Left lung (tissue), 10 donors: ENCODE results near the gene ALAS1. TPM values are rescaled to one million over a fixed set of nuclear protein-coding genes. Genes with fewer than 3 reads are reported as not detected.

Source experiments
- ATAC-seq: fragments of 200-7000 bp; cut with Tn5 transposase; one replicate; pipeline ENCODE4 v1.9.1; 2020; ENCODE audit warnings: moderate library complexity
- DNase-seq, 4 donors: peaks; one replicate each; pipeline ENCODE4 v3.0.0-alpha.2; 2013 to 2020
- H3K27ac ChIP-seq, 2 donors: fragments of 200-600 bp; sonication (generic) in 1 of 2; one replicate each; pipeline versions ENCODE4 v1.5.0 to v1.8.0; 2020 to 2021
- H3K27me3 ChIP-seq, 2 donors: fragments of 200-600 bp; sonication (generic) in 1 of 2; one replicate each; pipeline versions ENCODE4 v1.5.0 to v1.8.0; 2020 to 2021
- H3K36me3 ChIP-seq, 2 donors: fragments of 200-600 bp; sonication (generic) in 1 of 2; one replicate each; pipeline versions ENCODE4 v1.5.0 to v1.8.0; 2020 to 2021
- H3K4me1 ChIP-seq, 2 donors: fragments of 200-600 bp; one replicate each; pipeline ENCODE4 v1.8.0; 2021
- H3K4me3 ChIP-seq, 2 donors: fragments of 200-600 bp; sonication (generic) in 1 of 2; one replicate each; pipeline versions ENCODE4 v1.5.0 to v1.8.0; 2020 to 2021; ENCODE audit warnings: mild to moderate bottlenecking in 1 of 2
- H3K9me3 ChIP-seq, 2 donors: fragments of 200-600 bp; sonication (generic) in 1 of 2; one replicate each; pipeline versions ENCODE4 v1.5.0 to v1.8.0; 2020 to 2021
- intact Hi-C, 2 donors: fragments of 100-400 bp; cut with DNase I; formaldehyde crosslinking; loops; one replicate each; pipeline versions ENCODE4 v1.11.2 to v1.14.2; 2022
- polyA plus RNA-seq, 6 donors: library from polyadenylated mRNA; unstranded; fragments of 120-200 nt; gene quantifications; one replicate each; pipeline ENCODE4 v1.2.1, GENCODE V29; 2013; ENCODE audit not compliant: insufficient read length in 6 of 6
- total RNA-seq, 2 donors: library from RNA; stranded (reverse); fragmentation: NEBNext Ultra II Directional; extraction: Animal tissue kit (Norgen Biotek cat#: 25700); gene quantifications; one replicate each; pipeline ENCODE4 v1.2.1, GENCODE V29; 2021
- TF ChIP-seq, protein P1 (sequence below), 2 donors: fragments of 200-600 bp; sonication (generic) in 1 of 2; IDR thresholded peaks; one replicate each; pipeline versions ENCODE4 v1.5.0 to v1.8.0; 2021; ENCODE audit warnings: antibody characterized with exemption in 2 of 2
- donor health status: DM: no; HTN: yes; CAD: no.
- donor health status: DM: no; HTN: no; CAD: no.

Gene ALAS1
- total and polyA plus RNA-seq, 8 donors = 31.6 to 70.1 (median 44.2) TPM

GRCh38 chr3:52248816-52249547 is 51.0 kb downstream of the ALAS1 start:
- H3K36me3 ChIP-seq = peaks cover 0 to 61% of the 10 kb centered on the region in 2 donors
- H3K27ac ChIP-seq = peak overlapping the region in 1 of 2 donors; percentile 13

DNA sequence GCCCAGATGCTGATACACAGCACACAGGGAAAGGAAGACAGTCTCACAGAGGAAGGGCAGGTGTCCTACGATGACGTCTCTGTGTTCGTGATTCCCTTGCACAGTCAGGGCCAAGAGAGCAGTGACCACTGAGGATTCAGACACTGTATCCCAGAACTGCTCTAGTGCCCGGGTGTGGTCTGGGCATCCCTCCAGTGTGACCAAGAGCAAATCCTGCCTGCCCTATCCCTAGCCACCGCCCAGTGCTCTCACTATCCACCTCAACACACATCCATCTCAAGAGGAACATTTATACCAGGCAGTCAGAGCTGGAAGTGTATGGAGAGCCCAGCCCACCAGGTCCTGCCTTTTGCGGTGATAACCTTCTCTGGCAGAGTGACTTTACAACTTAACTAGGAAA is 51.7 kb downstream of the ALAS1 start:
- Histone ChIP-seq H3K36me3 (peaks cover 0 to 68% of the 10 kb centered on the region in 2 donors), H3K4me3 (no peak overlapping the region)

More at GRCh38 chr3:52248816-52249547, 51.0 kb downstream of the ALAS1 start:
- Histone ChIP-seq H3K4me1 (peaks cover 5 to 70% of the 10 kb centered on the region in 2 donors), H3K9me3 (no peaks in the 10 kb centered on the region), H3K27me3 (no peaks in the 10 kb centered on the region), H3K4me3 (no peak overlapping the region)
- TF ChIP-seq, protein P1, sequence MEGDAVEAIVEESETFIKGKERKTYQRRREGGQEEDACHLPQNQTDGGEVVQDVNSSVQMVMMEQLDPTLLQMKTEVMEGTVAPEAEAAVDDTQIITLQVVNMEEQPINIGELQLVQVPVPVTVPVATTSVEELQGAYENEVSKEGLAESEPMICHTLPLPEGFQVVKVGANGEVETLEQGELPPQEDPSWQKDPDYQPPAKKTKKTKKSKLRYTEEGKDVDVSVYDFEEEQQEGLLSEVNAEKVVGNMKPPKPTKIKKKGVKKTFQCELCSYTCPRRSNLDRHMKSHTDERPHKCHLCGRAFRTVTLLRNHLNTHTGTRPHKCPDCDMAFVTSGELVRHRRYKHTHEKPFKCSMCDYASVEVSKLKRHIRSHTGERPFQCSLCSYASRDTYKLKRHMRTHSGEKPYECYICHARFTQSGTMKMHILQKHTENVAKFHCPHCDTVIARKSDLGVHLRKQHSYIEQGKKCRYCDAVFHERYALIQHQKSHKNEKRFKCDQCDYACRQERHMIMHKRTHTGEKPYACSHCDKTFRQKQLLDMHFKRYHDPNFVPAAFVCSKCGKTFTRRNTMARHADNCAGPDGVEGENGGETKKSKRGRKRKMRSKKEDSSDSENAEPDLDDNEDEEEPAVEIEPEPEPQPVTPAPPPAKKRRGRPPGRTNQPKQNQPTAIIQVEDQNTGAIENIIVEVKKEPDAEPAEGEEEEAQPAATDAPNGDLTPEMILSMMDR (IDR thresholded peaks at IDR 0.05) = no peak
- DNase-seq (no peak), ATAC-seq (no peak)
- intact Hi-C loops = no loop called here

DNA sequence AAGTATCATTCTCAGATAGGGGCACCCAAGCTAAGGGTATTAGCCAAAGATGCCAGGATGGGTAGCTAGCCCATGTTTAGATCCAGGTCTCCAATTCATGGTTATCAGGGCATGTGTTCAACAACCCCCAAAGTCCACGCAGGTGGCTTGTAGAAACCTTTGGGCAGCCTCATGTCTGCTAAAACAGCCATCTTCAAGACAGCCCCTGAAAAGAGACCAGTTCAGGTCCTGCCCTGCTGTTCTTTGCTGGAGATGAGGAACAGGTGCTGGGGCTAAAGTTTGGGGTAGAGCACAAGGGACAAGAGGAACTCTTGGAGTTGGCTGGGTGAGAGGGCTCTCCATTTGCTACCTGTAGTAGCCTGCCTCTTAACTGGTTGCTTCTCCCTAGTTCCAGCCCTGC is 52.2 kb downstream of the ALAS1 start:
- TF ChIP-seq, protein P1 (IDR thresholded peaks at IDR 0.05) = no peak
- no peak overlapping the region for H3K4me3 ChIP-seq
- no peak for ATAC-seq
- peaks cover 0 to 65% of the 10 kb centered on the region in 2 donors for H3K4me1 ChIP-seq
- H3K27ac ChIP-seq = peak overlapping the region in 1 of 2 donors; percentile 7
- intact Hi-C loops = no loop called here
- DNase-seq = no peak
- H3K36me3 ChIP-seq = peaks cover 0 to 73% of the 10 kb centered on the region in 2 donors
- H3K9me3 ChIP-seq = no peaks in the 10 kb centered on the region
- H3K27me3 ChIP-seq = no peaks in the 10 kb centered on the region

More for the DNA sequence above, 51.7 kb downstream of the ALAS1 start:
- Histone ChIP-seq H3K27ac (peak overlapping the region in 1 of 2 donors; percentile 7), H3K27me3 (no peaks in the 10 kb centered on the region), H3K9me3 (no peaks in the 10 kb centered on the region), H3K4me1 (peaks cover 0 to 70% of the 10 kb centered on the region in 2 donors)
- TF ChIP-seq, protein P1 (IDR thresholded peaks at IDR 0.05) = no peak
- no peak for ATAC-seq
- DNase-seq = no peak
- intact Hi-C loops = no loop called here

- Histone ChIP-seq H3K4me3 (no peak overlapping the region), H3K27ac (peak overlapping the region in 1 of 2 donors; percentile 83)
Observed at GRCh38 chr3:52253314-52254304, 55.6 kb downstream of the ALAS1 start.

More at GRCh38 chr3:52253314-52254304, 55.6 kb downstream of the ALAS1 start:
- H3K27me3 ChIP-seq = no peaks in the 10 kb centered on the region
- TF ChIP-seq, protein P1 (IDR thresholded peaks at IDR 0.05) = no peak
- intact Hi-C loops = no loop called here
- ATAC-seq = peak; percentile 80
- DNase-seq = peak in 1 of 4 donors; percentile 71
- peaks cover 0 to 38% of the 10 kb centered on the region in 2 donors for H3K4me1 ChIP-seq
- peaks cover 0 to 98% of the 10 kb centered on the region in 2 donors for H3K36me3 ChIP-seq
- no peaks in the 10 kb centered on the region for H3K9me3 ChIP-seq
